ENCODE data around the gene RASAL2.

The RASAL2 gene

DNA sequence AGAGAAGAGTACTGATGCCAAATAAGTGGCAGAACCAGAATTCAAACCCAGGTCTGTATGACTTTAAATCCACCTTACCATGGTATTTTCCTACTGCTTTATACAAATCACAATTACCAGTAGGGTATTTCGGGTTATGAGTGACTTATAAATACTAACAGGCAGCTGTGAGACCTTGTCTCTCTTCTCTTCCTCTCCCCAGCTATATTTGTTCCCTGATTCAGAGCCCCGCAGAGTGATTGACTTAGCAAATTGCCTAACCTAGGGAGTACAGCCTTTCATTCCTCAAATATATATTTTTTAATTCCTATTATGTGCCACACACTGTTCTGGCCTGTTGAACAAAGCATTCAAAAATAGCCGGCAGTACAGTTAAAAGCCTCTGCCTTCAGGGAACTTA, 234.8 kb downstream of the RASAL2 start:
- no peak for TF ChIP-seq ZFX (IDR thresholded peaks at IDR 0.05; ENCODE audit: borderline replicate concordance)
- TF ChIP-seq, protein P1, sequence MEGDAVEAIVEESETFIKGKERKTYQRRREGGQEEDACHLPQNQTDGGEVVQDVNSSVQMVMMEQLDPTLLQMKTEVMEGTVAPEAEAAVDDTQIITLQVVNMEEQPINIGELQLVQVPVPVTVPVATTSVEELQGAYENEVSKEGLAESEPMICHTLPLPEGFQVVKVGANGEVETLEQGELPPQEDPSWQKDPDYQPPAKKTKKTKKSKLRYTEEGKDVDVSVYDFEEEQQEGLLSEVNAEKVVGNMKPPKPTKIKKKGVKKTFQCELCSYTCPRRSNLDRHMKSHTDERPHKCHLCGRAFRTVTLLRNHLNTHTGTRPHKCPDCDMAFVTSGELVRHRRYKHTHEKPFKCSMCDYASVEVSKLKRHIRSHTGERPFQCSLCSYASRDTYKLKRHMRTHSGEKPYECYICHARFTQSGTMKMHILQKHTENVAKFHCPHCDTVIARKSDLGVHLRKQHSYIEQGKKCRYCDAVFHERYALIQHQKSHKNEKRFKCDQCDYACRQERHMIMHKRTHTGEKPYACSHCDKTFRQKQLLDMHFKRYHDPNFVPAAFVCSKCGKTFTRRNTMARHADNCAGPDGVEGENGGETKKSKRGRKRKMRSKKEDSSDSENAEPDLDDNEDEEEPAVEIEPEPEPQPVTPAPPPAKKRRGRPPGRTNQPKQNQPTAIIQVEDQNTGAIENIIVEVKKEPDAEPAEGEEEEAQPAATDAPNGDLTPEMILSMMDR (IDR thresholded peaks at IDR 0.05): no peak
- H3K27ac ChIP-seq: no peak overlapping the region

DNA sequence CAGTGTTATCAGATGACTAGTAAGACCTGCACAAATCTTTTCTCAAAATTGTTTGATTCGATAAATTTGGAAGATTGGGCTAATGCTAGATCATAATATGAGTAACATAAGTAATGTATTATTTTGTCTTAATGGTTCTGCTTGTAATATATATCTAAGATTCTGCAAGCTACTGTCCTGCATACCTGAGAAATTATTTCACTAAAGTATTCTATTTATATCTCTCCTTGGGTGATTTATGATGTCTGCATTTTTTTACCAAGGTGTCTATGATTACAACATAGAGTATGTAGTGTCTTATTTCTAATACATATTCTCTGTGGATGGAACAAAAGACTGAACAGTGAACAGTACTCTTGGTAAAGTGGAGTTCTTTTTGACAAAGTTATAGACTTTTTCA, 236.2 kb downstream of the RASAL2 start:
- no peak overlapping the region for H3K27ac ChIP-seq
- TF ChIP-seq ZFX (IDR thresholded peaks at IDR 0.05; ENCODE audit: borderline replicate concordance): no peak
- TF ChIP-seq, protein P1 (IDR thresholded peaks at IDR 0.05): no peak

DNA sequence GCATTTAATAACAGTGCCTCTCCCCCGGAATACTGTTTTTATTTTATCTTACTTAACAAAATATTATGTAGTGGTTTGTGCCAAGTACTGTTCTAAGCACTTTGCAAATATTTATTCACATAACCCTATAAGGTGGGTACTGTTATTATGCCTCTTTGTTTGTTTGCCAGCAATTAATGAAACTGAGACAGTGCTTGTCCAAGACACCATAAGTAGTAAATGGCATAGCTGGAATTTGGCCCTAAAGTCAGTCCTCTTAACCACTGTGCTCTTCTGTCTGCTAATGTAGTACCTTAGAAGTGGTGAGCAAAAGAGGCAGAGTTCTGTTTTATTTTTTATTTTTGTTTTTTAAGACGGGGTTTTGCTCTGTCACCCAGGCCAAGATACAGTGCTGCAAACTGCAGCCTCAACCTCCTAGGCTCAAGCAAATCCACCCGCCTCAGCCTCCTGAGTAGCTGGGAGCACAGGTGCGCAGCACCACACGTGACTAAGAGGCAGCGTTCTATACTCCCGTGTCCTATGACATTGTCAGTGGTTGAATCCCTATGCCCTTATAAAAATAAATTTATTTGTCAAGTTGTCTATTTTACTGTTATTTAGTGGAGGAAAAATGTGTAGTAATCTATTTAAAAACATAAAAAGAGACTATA, 237.1 kb downstream of the RASAL2 start:
- H3K27ac ChIP-seq: no peak overlapping the region
- no peak for TF ChIP-seq ZFX (IDR thresholded peaks at IDR 0.05; ENCODE audit: borderline replicate concordance)
- TF ChIP-seq, protein P1 (IDR thresholded peaks at IDR 0.05): no peak

DNA sequence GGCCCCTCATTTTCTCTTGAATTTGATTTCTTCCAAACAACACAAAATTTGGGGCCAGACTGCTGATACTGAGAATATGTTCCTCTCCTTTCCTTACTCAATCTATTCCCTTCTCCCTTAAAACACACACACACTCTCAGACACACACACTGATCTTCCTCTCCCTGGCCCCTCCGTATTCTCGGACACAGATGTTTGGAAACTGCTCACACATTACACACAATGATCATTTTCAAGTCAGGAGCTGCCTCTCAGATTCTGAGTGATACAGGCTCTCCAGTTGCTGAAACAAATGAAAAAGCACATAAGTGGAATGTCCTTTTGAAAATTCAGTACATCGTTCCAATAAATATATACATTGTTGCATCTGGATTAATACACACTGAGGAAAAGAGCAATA, 241.5 kb downstream of the RASAL2 start:
- no peak for TF ChIP-seq ZFX (IDR thresholded peaks at IDR 0.05; ENCODE audit: borderline replicate concordance)
- TF ChIP-seq, protein P1 (IDR thresholded peaks at IDR 0.05): no peak
- H3K27ac ChIP-seq: no peak overlapping the region

DNA sequence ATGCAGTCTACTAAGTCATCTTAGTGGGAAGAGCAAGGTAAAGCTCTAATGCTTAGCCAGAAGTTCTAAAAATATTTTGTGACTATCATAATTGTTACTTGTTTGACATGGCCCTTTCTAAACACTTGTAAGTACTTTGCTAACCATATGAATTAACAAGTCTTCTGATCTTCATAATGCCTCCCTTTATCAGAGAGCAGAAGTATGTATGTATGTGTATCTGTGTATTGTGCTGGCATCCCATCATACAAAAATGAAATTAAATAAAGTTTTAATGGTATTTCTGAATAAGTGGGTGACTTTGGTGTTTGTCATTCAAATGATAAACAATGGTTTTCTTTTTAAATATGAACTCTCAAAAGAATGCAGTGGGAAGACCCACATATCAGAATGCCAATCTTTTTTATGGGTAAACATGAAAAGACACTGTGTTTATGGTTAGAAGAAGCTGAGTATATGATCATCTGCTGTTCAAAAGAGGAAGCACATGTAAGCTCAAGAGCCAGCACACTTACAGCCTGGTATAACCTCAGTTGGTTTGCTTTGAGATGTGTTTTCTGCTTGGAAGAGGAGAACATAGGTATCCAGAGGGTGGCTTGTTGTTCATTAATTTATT, 243.3 kb downstream of the RASAL2 start:
- H3K27ac ChIP-seq: no peak overlapping the region
- TF ChIP-seq, protein P1 (IDR thresholded peaks at IDR 0.05): no peak
- TF ChIP-seq ZFX (IDR thresholded peaks at IDR 0.05; ENCODE audit: borderline replicate concordance): no peak

DNA sequence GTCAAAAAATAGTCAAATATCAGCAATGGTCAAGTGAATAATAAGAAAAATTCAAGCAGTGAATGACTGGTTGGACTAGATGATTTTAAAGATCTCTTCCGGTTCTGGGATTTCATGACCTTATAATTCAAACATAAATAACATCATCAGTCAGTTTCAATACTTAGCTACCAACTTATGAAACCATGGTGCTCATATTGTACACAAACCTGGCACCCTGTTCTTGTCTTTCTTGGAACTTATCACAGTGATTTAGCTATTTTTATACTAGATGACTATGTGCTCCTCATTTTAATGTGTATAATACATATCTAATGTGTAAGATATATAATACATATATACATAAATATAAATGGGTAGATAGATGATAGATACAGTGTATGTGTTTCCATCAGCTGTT, 245.9 kb downstream of the RASAL2 start:
- no peak for TF ChIP-seq ZFX (IDR thresholded peaks at IDR 0.05; ENCODE audit: borderline replicate concordance)
- TF ChIP-seq, protein P1 (IDR thresholded peaks at IDR 0.05): no peak
- no peak overlapping the region for H3K27ac ChIP-seq

DNA sequence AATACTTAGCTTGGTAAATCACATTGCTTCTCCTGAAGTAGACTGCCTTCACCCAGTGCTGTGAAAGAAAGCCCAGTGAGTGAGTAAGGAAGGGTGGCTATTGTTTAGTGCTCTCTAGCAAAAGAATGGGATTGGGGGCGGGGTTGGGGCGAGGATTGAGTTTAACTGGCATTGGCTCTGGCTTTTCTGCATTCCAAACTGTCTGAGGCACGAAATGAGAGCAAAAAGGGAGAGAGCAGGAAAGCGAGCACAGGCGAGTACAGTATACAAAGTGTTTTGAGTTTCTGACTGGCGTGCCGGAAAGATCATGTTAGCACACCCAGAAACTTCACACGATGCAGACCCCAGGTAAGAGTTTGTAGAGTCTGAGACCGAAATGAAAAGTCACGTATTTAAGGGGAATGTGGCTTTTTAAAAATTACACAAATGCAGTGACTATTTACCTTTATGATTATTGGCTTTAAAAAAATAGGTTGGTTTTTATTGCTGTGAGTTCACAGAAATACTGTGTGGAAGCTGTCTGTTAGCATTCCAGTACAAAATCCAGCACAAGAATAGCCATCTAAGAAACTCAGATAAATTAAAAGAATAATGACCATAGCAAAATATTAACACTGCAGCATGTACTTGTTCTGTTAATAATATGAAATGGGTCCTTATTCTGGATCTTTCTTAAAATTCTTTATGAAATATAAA, 247.5 kb downstream of the RASAL2 start:
- TF ChIP-seq ZFX (IDR thresholded peaks at IDR 0.05; ENCODE audit: borderline replicate concordance): no peak
- TF ChIP-seq, protein P1 (IDR thresholded peaks at IDR 0.05): no peak
- no peak overlapping the region for H3K27ac ChIP-seq

All from 22Rv1 (cell line).